ENCODE results near the gene SEC16A.
A peak's percentile ranks its signal among the peaks of the same experiment; 100 is the strongest.

Gene SEC16A

GRCh38 chr9:136436055-136436634, 46.7 kb downstream of the SEC16A start:
- Mint-ChIP-seq H3K4me1 (peaks cover 19% of the 10 kb centered on the region), H3K27me3 (ENCODE audit: low read depth) (no peaks in the 10 kb centered on the region), H3K36me3 (ENCODE audit: low read depth) (peaks cover 11% of the 10 kb centered on the region), H3K27ac (no peak overlapping the region), H3K9me3 (no peaks in the 10 kb centered on the region), H3K4me3 (peak overlapping the region; percentile 87 to 92 (median 90))
- no peak for TF ChIP-seq CTCF (IDR thresholded peaks at IDR 0.05; ENCODE audit: unreplicated experiment in 3 of 3)

- peaks cover 12% of the 10 kb centered on the region for H3K36me3 Mint-ChIP-seq (ENCODE audit: low read depth)
- H3K27me3 Mint-ChIP-seq (ENCODE audit: low read depth) = no peaks in the 10 kb centered on the region
- no peak for TF ChIP-seq CTCF (IDR thresholded peaks at IDR 0.05; ENCODE audit: unreplicated experiment in 3 of 3)
- H3K27ac Mint-ChIP-seq = no peak overlapping the region
- no peaks in the 10 kb centered on the region for H3K9me3 Mint-ChIP-seq
- H3K4me3 Mint-ChIP-seq = no peak overlapping the region
- H3K4me1 Mint-ChIP-seq = peaks cover 19% of the 10 kb centered on the region
These were observed 48.2 kb downstream of the SEC16A start for GRCh38 chr9:136434580-136435169.

- no peaks in the 10 kb centered on the region for H3K9me3 Mint-ChIP-seq
- no peak for TF ChIP-seq CTCF (IDR thresholded peaks at IDR 0.05; ENCODE audit: unreplicated experiment in 3 of 3)
- peaks cover 12% of the 10 kb centered on the region for H3K36me3 Mint-ChIP-seq (ENCODE audit: low read depth)
- H3K27ac Mint-ChIP-seq = no peak overlapping the region
- H3K4me3 Mint-ChIP-seq = no peak overlapping the region
- no peaks in the 10 kb centered on the region for H3K27me3 Mint-ChIP-seq (ENCODE audit: low read depth)
- peaks cover 19% of the 10 kb centered on the region for H3K4me1 Mint-ChIP-seq
These were observed 48.8 kb downstream of the SEC16A start for GRCh38 chr9:136433849-136434579.

GRCh38 chr9:136433043-136433715, 49.7 kb downstream of the SEC16A start:
- Mint-ChIP-seq H3K4me1 (peaks cover 16% of the 10 kb centered on the region), H3K27me3 (ENCODE audit: low read depth) (no peaks in the 10 kb centered on the region), H3K4me3 (no peak overlapping the region), H3K27ac (no peak overlapping the region), H3K36me3 (ENCODE audit: low read depth) (peaks cover 16% of the 10 kb centered on the region), H3K9me3 (no peaks in the 10 kb centered on the region)
- TF ChIP-seq CTCF (IDR thresholded peaks at IDR 0.05; ENCODE audit: unreplicated experiment in 3 of 3) = no peak

- peaks cover 16% of the 10 kb centered on the region for H3K36me3 Mint-ChIP-seq (ENCODE audit: low read depth)
- H3K4me1 Mint-ChIP-seq = peaks cover 13% of the 10 kb centered on the region
- TF ChIP-seq CTCF (IDR thresholded peaks at IDR 0.05; ENCODE audit: unreplicated experiment in 3 of 3) = no peak
- no peak overlapping the region for H3K27ac Mint-ChIP-seq
- H3K27me3 Mint-ChIP-seq (ENCODE audit: low read depth) = no peaks in the 10 kb centered on the region
- no peaks in the 10 kb centered on the region for H3K9me3 Mint-ChIP-seq
- H3K4me3 Mint-ChIP-seq = no peak overlapping the region
These were observed 50.2 kb downstream of the SEC16A start for GRCh38 chr9:136432591-136432990.

All from nephron (organoid).